ENCODE results near the gene CFTR. TPM values are rescaled to one million over a fixed set of nuclear protein-coding genes. Genes with fewer than 3 reads are reported as not detected.

Gene CFTR
- total RNA-seq, 4 donors from 2014 or later, result 0.44 TPM; not detected in 3

- intact Hi-C loops (cut with DNase I; ENCODE audit: low total_unique reads), result no loop called here
- Histone ChIP-seq H3K4me3 (no peak overlapping the region), H3K36me3 (no peaks in the 10 kb centered on the region), H3K4me1 (no peaks in the 10 kb centered on the region), H3K27ac (no peak overlapping the region), H3K27me3 (no peaks in the 10 kb centered on the region), H3K9me3 (no peaks in the 10 kb centered on the region)
- ATAC-seq (no peak), DNase-seq (no peak)
- in situ Hi-C loops (cut with MboI; ENCODE audit: low sequenced_read_pairs in 4 of 4), result no loop called here
- TF ChIP-seq CTCF (IDR thresholded peaks at IDR 0.05 in 4 of 5, conservative IDR thresholded peaks at IDR 0.05 in 1 of 5) (no peak), POLR2A (IDR thresholded peaks at IDR 0.05) (no peak)
These were observed 112.3 kb downstream of the CFTR start for GRCh38 chr7:117592011-117592635.

GRCh38 chr7:117596134-117596533, 116.3 kb downstream of the CFTR start:
- Histone ChIP-seq H3K27me3 (no peaks in the 10 kb centered on the region), H3K9me3 (no peaks in the 10 kb centered on the region), H3K4me1 (no peaks in the 10 kb centered on the region), H3K27ac (no peak overlapping the region), H3K36me3 (no peaks in the 10 kb centered on the region), H3K4me3 (no peak overlapping the region)
- in situ Hi-C loops (cut with MboI; ENCODE audit: low sequenced_read_pairs in 4 of 4) (no loop called here), intact Hi-C loops (cut with DNase I; ENCODE audit: low total_unique reads) (no loop called here)
- DNase-seq (no peak), ATAC-seq (no peak)
- no peak for TF ChIP-seq POLR2A (IDR thresholded peaks at IDR 0.05)
- no peak for TF ChIP-seq CTCF (IDR thresholded peaks at IDR 0.05 in 4 of 5, conservative IDR thresholded peaks at IDR 0.05 in 1 of 5)

GRCh38 chr7:117597755-117598154, 117.9 kb downstream of the CFTR start:
- no peak for TF ChIP-seq POLR2A (IDR thresholded peaks at IDR 0.05)
- no peak for TF ChIP-seq CTCF (IDR thresholded peaks at IDR 0.05 in 4 of 5, conservative IDR thresholded peaks at IDR 0.05 in 1 of 5)
- H3K4me1 ChIP-seq, result no peaks in the 10 kb centered on the region
- ATAC-seq (no peak), DNase-seq (no peak)
- no peaks in the 10 kb centered on the region for H3K36me3 ChIP-seq
- H3K27me3 ChIP-seq, result no peaks in the 10 kb centered on the region
- no peak overlapping the region for H3K4me3 ChIP-seq
- no peaks in the 10 kb centered on the region for H3K9me3 ChIP-seq
- in situ Hi-C loops (cut with MboI; ENCODE audit: low sequenced_read_pairs in 4 of 4), result no loop called here
- H3K27ac ChIP-seq, result no peak overlapping the region
- intact Hi-C loops (cut with DNase I; ENCODE audit: low total_unique reads), result no loop called here

GRCh38 chr7:117600911-117601310, 121.1 kb downstream of the CFTR start:
- Histone ChIP-seq H3K36me3 (no peaks in the 10 kb centered on the region), H3K4me3 (no peak overlapping the region), H3K27me3 (no peaks in the 10 kb centered on the region), H3K4me1 (no peaks in the 10 kb centered on the region), H3K27ac (no peak overlapping the region), H3K9me3 (no peaks in the 10 kb centered on the region)
- ATAC-seq (no peak), DNase-seq (no peak)
- intact Hi-C loops (cut with DNase I; ENCODE audit: low total_unique reads), result no loop called here
- in situ Hi-C loops (cut with MboI; ENCODE audit: low sequenced_read_pairs in 4 of 4), result no loop called here
- TF ChIP-seq POLR2A (IDR thresholded peaks at IDR 0.05), result no peak
- no peak for TF ChIP-seq CTCF (IDR thresholded peaks at IDR 0.05 in 4 of 5, conservative IDR thresholded peaks at IDR 0.05 in 1 of 5)

- Histone ChIP-seq H3K9me3 (no peaks in the 10 kb centered on the region), H3K36me3 (no peaks in the 10 kb centered on the region), H3K4me3 (no peak overlapping the region), H3K27ac (no peak overlapping the region), H3K27me3 (no peaks in the 10 kb centered on the region), H3K4me1 (no peaks in the 10 kb centered on the region)
- DNase-seq (no peak), ATAC-seq (no peak)
- no peak for TF ChIP-seq CTCF (IDR thresholded peaks at IDR 0.05 in 4 of 5, conservative IDR thresholded peaks at IDR 0.05 in 1 of 5)
- TF ChIP-seq POLR2A (IDR thresholded peaks at IDR 0.05), result no peak
- intact Hi-C loops (cut with DNase I; ENCODE audit: low total_unique reads), result no loop called here
- in situ Hi-C loops (cut with MboI; ENCODE audit: low sequenced_read_pairs in 4 of 4), result no loop called here
These were observed 123.8 kb downstream of the CFTR start for GRCh38 chr7:117603627-117604026.

All from gastrocnemius medialis (tissue), 4 donors.